Astrocyte (in vitro differentiated cells and primary cell): ENCODE data around the gene MDFI. TPM values are rescaled to one million over a fixed set of nuclear protein-coding genes. Genes with fewer than 3 reads are reported as not detected.
A peak's percentile ranks its signal among the peaks of the same experiment; 100 is the strongest.

Source experiments
- DNase-seq: peaks from one replicate; pipeline ENCODE4 v3.0.0-alpha.2; 2010; ENCODE audit warnings: low read depth
- FAIRE-seq: peaks from 2 replicates; lab custom pipeline; 2011; peaks lifted over from hg19 to GRCh38; lab: Jason Lieb, UNC
- H2AFZ ChIP-seq: 2 replicates; pipeline ENCODE4 v1.6.0; 2012; ENCODE audit warnings: low read depth, low read length, inconsistent platforms
- H3K27ac ChIP-seq: 2 replicates; pipeline ENCODE4 v1.5.1; 2011; ENCODE audit warnings: low read depth, low read length, inconsistent platforms
- H3K27me3 ChIP-seq: 2 replicates; pipeline ENCODE4 v1.6.0; 2011; ENCODE audit warnings: low read length, inconsistent platforms; ENCODE audit not compliant: insufficient read depth
- H3K36me3 ChIP-seq: 2 replicates; pipeline ENCODE4 v1.5.1; 2011; ENCODE audit warnings: low read length, inconsistent platforms; ENCODE audit not compliant: insufficient read depth
- H3K4me1 ChIP-seq: 2 replicates; pipeline ENCODE4 v1.5.1; 2011; ENCODE audit warnings: low read length, inconsistent platforms; ENCODE audit not compliant: insufficient read depth
- H3K4me2 ChIP-seq: 2 replicates; pipeline ENCODE4 v1.6.0; 2012; ENCODE audit warnings: low read length, inconsistent platforms
- H3K4me3 ChIP-seq: 2 replicates; pipeline ENCODE4 v1.5.1; 2011; ENCODE audit warnings: low read depth, mild to moderate bottlenecking, low read length, inconsistent platforms; ENCODE audit not compliant: insufficient read depth
- H3K79me2 ChIP-seq: 2 replicates; pipeline ENCODE4 v1.6.0; 2012; ENCODE audit warnings: mild to moderate bottlenecking, low read length, inconsistent platforms; ENCODE audit not compliant: insufficient read depth
- H3K9ac ChIP-seq: 2 replicates; pipeline ENCODE4 v1.6.0; 2012; ENCODE audit warnings: mild to moderate bottlenecking, low read length, inconsistent platforms
- H3K9me3 ChIP-seq: 2 replicates; pipeline ENCODE4 v1.5.1; 2012; ENCODE audit warnings: low read depth, mild to moderate bottlenecking, low read length, inconsistent platforms; ENCODE audit not compliant: insufficient read depth
- H4K20me1 ChIP-seq: 2 replicates; pipeline ENCODE4 v1.6.0; 2012; ENCODE audit warnings: low read length, inconsistent platforms; ENCODE audit not compliant: insufficient read depth
- H3K27ac Mint-ChIP-seq: one replicate; pipeline ENCODE4 v1.8.0; 2021; ENCODE audit warnings: mild to moderate bottlenecking, mixed read lengths; ENCODE audit not compliant: unreplicated experiment
- H3K27me3 Mint-ChIP-seq: one replicate; pipeline ENCODE4 v1.8.0; 2021; ENCODE audit warnings: low read depth, mixed read lengths; ENCODE audit not compliant: unreplicated experiment
- H3K36me3 Mint-ChIP-seq: one replicate; pipeline ENCODE4 v1.8.0; 2021; ENCODE audit warnings: low read depth, mixed read lengths; ENCODE audit not compliant: unreplicated experiment
- H3K4me1 Mint-ChIP-seq: one replicate; pipeline ENCODE4 v1.8.0; 2021; ENCODE audit warnings: low read depth, mixed read lengths; ENCODE audit not compliant: unreplicated experiment
- H3K4me3 Mint-ChIP-seq: one replicate; pipeline ENCODE4 v1.8.0; 2021; ENCODE audit warnings: mild to moderate bottlenecking, moderate library complexity, mixed read lengths; ENCODE audit not compliant: unreplicated experiment
- H3K9me3 Mint-ChIP-seq: one replicate; pipeline ENCODE4 v1.8.0; 2021; ENCODE audit warnings: mild to moderate bottlenecking, mixed read lengths; ENCODE audit not compliant: unreplicated experiment
- EZH2 ChIP-seq: IDR thresholded peaks from 2 replicates; pipeline ENCODE4 v1.6.1; 2012; ENCODE audit warnings: mild to moderate bottlenecking, low read length, inconsistent platforms; ENCODE audit not compliant: insufficient read depth
- total RNA-seq: library from RNA; stranded (reverse); gene quantifications from 2 replicates; pipeline ENCODE4 v1.2.1, GENCODE V29; 2021
- TF ChIP-seq, protein P1 (sequence below): IDR thresholded peaks from 2 replicates; pipeline ENCODE4 v1.5.1; 2011; ENCODE audit warnings: low read depth, mild to moderate bottlenecking, inconsistent platforms, low read length, moderate library complexity; ENCODE audit not compliant: insufficient read depth

The MDFI gene
- total RNA-seq, 1 donor from 2014 or later: 144 TPM

DNA sequence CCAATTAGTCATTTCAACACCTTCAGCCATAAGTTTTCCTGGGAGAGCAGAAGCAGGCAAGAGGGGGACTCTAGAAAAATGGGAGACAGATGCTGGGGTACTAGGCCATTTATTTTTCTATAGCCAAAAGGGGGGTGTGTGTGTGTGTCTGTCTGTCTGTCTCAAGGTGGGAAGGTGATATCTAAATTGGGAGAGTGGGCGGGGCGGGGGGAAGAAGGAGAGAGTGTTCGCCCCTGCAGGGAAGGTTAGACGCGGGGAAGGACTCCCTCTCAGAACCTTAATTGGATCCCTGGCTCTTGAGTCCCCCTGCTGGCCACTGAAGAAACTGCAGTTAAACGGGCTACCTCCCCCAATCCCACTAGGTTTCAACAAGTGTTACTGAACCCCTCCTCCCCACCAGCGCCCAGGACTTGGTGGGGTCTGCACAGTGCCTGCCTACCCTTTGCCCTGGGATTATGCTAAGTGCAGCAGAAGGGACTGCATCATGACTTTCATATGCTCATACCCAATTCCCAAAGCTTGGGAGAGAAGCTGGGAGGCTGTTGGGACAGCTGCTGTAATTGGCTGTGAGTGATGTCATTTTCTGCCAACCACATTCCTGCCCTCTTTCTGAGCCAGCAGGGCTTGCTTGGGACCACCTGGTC, 46.3 kb upstream of the MDFI start:
- Histone ChIP-seq H3K9me3 (no peaks in the 10 kb centered on the region), H3K4me3 (no peak overlapping the region), H3K4me2 (no peak overlapping the region), H3K27me3 (no peaks in the 10 kb centered on the region), H3K79me2 (no peaks in the 10 kb centered on the region), H3K36me3 (peaks cover 2% of the 10 kb centered on the region), H3K9ac (no peak overlapping the region), H2AFZ (no peak overlapping the region), H3K27ac (no peak overlapping the region), H3K4me1 (no peaks in the 10 kb centered on the region), H4K20me1 (peaks cover 9% of the 10 kb centered on the region)
- no peaks in the 10 kb centered on the region for H3K4me1 Mint-ChIP-seq
- peak overlapping the region; percentile 18 for H3K27ac Mint-ChIP-seq
- no peak for DNase-seq
- no peak for FAIRE-seq
- H3K4me3 Mint-ChIP-seq: no peak overlapping the region
- H3K27me3 Mint-ChIP-seq: peaks cover 2% of the 10 kb centered on the region
- H3K36me3 Mint-ChIP-seq: peaks cover 29% of the 10 kb centered on the region
- TF ChIP-seq, protein P1, sequence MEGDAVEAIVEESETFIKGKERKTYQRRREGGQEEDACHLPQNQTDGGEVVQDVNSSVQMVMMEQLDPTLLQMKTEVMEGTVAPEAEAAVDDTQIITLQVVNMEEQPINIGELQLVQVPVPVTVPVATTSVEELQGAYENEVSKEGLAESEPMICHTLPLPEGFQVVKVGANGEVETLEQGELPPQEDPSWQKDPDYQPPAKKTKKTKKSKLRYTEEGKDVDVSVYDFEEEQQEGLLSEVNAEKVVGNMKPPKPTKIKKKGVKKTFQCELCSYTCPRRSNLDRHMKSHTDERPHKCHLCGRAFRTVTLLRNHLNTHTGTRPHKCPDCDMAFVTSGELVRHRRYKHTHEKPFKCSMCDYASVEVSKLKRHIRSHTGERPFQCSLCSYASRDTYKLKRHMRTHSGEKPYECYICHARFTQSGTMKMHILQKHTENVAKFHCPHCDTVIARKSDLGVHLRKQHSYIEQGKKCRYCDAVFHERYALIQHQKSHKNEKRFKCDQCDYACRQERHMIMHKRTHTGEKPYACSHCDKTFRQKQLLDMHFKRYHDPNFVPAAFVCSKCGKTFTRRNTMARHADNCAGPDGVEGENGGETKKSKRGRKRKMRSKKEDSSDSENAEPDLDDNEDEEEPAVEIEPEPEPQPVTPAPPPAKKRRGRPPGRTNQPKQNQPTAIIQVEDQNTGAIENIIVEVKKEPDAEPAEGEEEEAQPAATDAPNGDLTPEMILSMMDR: peak; percentile 82
- no peak for TF ChIP-seq EZH2
- H3K9me3 Mint-ChIP-seq: peaks cover 3% of the 10 kb centered on the region

DNA sequence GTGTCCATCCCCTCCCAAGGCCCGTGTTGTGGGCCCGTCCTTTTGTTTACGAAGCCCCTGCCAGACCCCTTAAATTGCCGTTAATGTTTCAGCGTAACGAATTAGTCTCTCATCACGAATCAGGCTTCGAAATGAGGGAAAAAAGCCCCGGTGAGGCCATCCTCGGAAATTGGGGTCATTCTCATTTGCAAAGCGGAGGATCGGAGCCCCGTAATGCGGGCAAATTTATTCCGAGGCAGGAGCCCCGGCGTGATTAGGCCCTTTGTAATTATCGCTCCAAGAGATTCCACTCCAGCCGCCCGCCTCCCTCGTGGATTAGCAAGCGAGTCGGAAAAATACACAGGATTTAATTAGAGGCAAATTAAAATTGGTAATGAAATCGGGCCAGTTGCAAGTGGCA, 44.9 kb upstream of the MDFI start:
- Histone ChIP-seq H3K79me2 (no peaks in the 10 kb centered on the region), H3K27me3 (no peaks in the 10 kb centered on the region), H4K20me1 (peaks cover 9% of the 10 kb centered on the region), H3K9me3 (no peaks in the 10 kb centered on the region), H3K9ac (no peak overlapping the region), H3K27ac (no peak overlapping the region), H3K4me3 (no peak overlapping the region), H3K4me2 (no peak overlapping the region), H2AFZ (no peak overlapping the region), H3K4me1 (no peaks in the 10 kb centered on the region), H3K36me3 (peaks cover under 1% of the 10 kb centered on the region)
- Mint-ChIP-seq H3K36me3 (peaks cover 26% of the 10 kb centered on the region), H3K4me1 (no peaks in the 10 kb centered on the region), H3K27ac (no peak overlapping the region), H3K4me3 (no peak overlapping the region), H3K9me3 (peaks cover 3% of the 10 kb centered on the region), H3K27me3 (peaks cover under 1% of the 10 kb centered on the region)
- TF ChIP-seq, protein P1: no peak
- DNase-seq (no peak), FAIRE-seq (no peak)

GRCh38 chr6:41593839-41594238, 44.4 kb upstream of the MDFI start:
- no peak for FAIRE-seq
- H3K4me1 Mint-ChIP-seq: no peaks in the 10 kb centered on the region
- peaks cover 3% of the 10 kb centered on the region for H3K9me3 Mint-ChIP-seq
- peaks cover 23% of the 10 kb centered on the region for H3K36me3 Mint-ChIP-seq
- DNase-seq: no peak
- Histone ChIP-seq H3K9me3 (no peaks in the 10 kb centered on the region), H3K79me2 (no peaks in the 10 kb centered on the region), H3K4me2 (no peak overlapping the region), H3K27me3 (no peaks in the 10 kb centered on the region), H3K27ac (no peak overlapping the region), H2AFZ (no peak overlapping the region), H4K20me1 (peaks cover 9% of the 10 kb centered on the region), H3K9ac (no peak overlapping the region), H3K4me1 (no peaks in the 10 kb centered on the region), H3K4me3 (no peak overlapping the region), H3K36me3 (no peaks in the 10 kb centered on the region)
- no peaks in the 10 kb centered on the region for H3K27me3 Mint-ChIP-seq
- TF ChIP-seq EZH2: no peak
- TF ChIP-seq, protein P1: no peak
- H3K27ac Mint-ChIP-seq: no peak overlapping the region
- no peak overlapping the region for H3K4me3 Mint-ChIP-seq
